Measurements from ENCODE around the gene CFDP1. TPM values are rescaled to one million over a fixed set of nuclear protein-coding genes. Genes with fewer than 3 reads are reported as not detected.

The CFDP1 gene
- polyA plus RNA-seq, 3 donors, result 12.9 to 23.2 (median 19.0) TPM

DNA sequence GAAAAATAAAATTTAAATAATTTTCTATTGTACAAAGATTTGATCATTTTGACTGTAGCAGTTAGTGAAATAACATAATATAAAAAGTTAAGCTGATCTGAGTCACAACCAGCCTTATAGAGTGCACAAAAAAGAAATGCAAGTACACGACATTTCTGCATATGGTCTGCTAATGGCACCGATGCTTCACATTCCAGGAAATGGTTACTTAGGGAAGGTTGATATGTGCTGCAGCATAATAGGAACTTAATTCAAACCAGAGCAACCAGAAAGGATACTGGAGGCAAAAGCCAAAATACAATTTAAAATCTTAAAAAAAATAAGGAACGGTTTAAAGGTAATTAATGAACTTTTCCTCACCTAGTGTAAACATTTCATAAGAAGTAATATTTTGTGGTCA is 10.0 kb upstream of the CFDP1 start:
- Histone ChIP-seq H3K4me2 (replicated peaks; ENCODE audit: extremely low read depth, low read length, poor library complexity, severe bottlenecking) (no peak overlapping the region), H3K27ac (ENCODE audit: low read depth in 1 of 2, low read length in 2 of 2) (no peak overlapping the region), H3K79me2 (ENCODE audit: insufficient read depth, low read length) (peaks cover 3% of the 10 kb centered on the region), H2AFZ (ENCODE audit: insufficient read depth, low read depth, low read length, poor library complexity, severe bottlenecking) (no peak overlapping the region), H3K27me3 (ENCODE audit: control insufficient read depth in 2 of 2, insufficient read depth in 2 of 2, low read length in 2 of 2) (no peaks in the 10 kb centered on the region), H3K9ac (ENCODE audit: insufficient read depth, low read length, poor library complexity, severe bottlenecking) (no peak overlapping the region), H3K4me3 (replicated peaks in 1 of 3; ENCODE audit: low read depth in 2 of 3, low read length in 3 of 3) (no peak overlapping the region), H3K9me3 (replicated peaks in 1 of 2; ENCODE audit: control insufficient read depth in 1 of 2, insufficient read depth in 1 of 2, low read length in 2 of 2) (no peaks in the 10 kb centered on the region), H3K4me1 (ENCODE audit: control insufficient read depth in 1 of 2, insufficient read depth in 2 of 2, low read length in 2 of 2) (no peaks in the 10 kb centered on the region), H3K36me3 (replicated peaks in 1 of 2; ENCODE audit: control insufficient read depth in 1 of 2, insufficient read depth in 2 of 2, low read length in 2 of 2) (peaks cover 3 to 25% of the 10 kb centered on the region in 2 donors), H4K20me1 (ENCODE audit: insufficient read depth, low read length) (peaks cover 10% of the 10 kb centered on the region)
- DNase-seq, result no peak
- no peaks in the 10 kb centered on the region for H3K4me1 Mint-ChIP-seq
- TF ChIP-seq, protein P1, sequence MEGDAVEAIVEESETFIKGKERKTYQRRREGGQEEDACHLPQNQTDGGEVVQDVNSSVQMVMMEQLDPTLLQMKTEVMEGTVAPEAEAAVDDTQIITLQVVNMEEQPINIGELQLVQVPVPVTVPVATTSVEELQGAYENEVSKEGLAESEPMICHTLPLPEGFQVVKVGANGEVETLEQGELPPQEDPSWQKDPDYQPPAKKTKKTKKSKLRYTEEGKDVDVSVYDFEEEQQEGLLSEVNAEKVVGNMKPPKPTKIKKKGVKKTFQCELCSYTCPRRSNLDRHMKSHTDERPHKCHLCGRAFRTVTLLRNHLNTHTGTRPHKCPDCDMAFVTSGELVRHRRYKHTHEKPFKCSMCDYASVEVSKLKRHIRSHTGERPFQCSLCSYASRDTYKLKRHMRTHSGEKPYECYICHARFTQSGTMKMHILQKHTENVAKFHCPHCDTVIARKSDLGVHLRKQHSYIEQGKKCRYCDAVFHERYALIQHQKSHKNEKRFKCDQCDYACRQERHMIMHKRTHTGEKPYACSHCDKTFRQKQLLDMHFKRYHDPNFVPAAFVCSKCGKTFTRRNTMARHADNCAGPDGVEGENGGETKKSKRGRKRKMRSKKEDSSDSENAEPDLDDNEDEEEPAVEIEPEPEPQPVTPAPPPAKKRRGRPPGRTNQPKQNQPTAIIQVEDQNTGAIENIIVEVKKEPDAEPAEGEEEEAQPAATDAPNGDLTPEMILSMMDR (IDR thresholded peaks at IDR 0.05), result no peak
- H3K9me3 Mint-ChIP-seq, result peaks cover 0 to 3% (median 0%) of the 10 kb centered on the region in 7 donors
- peaks cover 19 to 36% of the 10 kb centered on the region in 2 donors for H3K36me3 Mint-ChIP-seq
- intact Hi-C loops (cut with micrococcal nuclease), result no loop called here
- no peak overlapping the region for H3K4me3 Mint-ChIP-seq
- peaks cover 0 to 2% (median 0%) of the 10 kb centered on the region in 3 donors for H3K27me3 Mint-ChIP-seq (ENCODE audit: low read depth in 3 of 3)
- 60% methylated on average over 1 of the region's 3 CpGs for WGBS (ENCODE audit: insufficient coverage)
- no peak overlapping the region for H3K27ac Mint-ChIP-seq

DNA sequence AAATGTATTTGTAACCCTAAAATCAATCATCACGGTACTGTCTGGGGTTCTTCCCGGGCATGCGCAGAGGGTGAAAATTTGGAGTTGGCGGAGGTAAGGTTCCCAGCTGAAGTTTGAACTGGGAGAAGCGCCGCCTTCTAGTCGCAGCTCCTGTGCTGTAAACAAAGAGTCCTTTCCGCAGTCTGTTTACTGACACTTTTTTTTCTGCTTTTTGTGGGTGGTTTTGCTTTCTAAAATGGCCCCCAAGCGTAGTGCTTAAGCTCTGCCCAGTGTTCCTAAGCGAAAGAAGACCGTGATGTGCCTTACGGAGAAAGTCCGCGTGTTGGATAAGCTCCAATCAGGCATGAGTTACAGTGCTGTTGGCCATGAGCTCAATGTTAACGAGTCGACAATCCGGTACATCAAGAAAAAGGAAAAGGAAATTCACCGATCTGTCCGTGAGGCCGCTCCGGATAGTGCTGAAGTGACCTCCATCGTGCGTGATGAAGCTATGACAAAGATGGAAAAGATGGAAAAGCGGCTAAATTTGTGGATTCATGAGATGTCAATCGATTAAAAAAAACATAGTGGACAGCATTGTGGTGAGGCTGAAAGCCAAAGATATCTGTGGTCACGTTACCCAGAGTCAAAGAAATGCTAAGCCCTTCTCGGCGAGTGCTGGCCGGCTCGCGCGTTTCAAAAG is 570 bp upstream of the CFDP1 start:
- Histone ChIP-seq H2AFZ (ENCODE audit: insufficient read depth, low read depth, low read length, poor library complexity, severe bottlenecking) (peak overlapping the region; percentile 92), H3K36me3 (replicated peaks in 1 of 2; ENCODE audit: control insufficient read depth in 1 of 2, insufficient read depth in 2 of 2, low read length in 2 of 2) (no peaks in the 10 kb centered on the region), H3K9me3 (replicated peaks in 1 of 2; ENCODE audit: control insufficient read depth in 1 of 2, insufficient read depth in 1 of 2, low read length in 2 of 2) (no peaks in the 10 kb centered on the region), H4K20me1 (ENCODE audit: insufficient read depth, low read length) (no peaks in the 10 kb centered on the region), H3K4me3 (replicated peaks in 1 of 3; ENCODE audit: low read depth in 2 of 3, low read length in 3 of 3) (peak overlapping the region; percentile 74 to 91 (median 83)), H3K27me3 (ENCODE audit: control insufficient read depth in 2 of 2, insufficient read depth in 2 of 2, low read length in 2 of 2) (no peaks in the 10 kb centered on the region), H3K4me2 (replicated peaks; ENCODE audit: extremely low read depth, low read length, poor library complexity, severe bottlenecking) (peak overlapping the region; percentile 85), H3K4me1 (ENCODE audit: control insufficient read depth in 1 of 2, insufficient read depth in 2 of 2, low read length in 2 of 2) (peaks cover 16 to 26% of the 10 kb centered on the region in 2 donors), H3K27ac (ENCODE audit: low read depth in 1 of 2, low read length in 2 of 2) (peak overlapping the region; percentile 96 to 99), H3K79me2 (ENCODE audit: insufficient read depth, low read length) (peaks cover 23% of the 10 kb centered on the region), H3K9ac (ENCODE audit: insufficient read depth, low read length, poor library complexity, severe bottlenecking) (peak overlapping the region; percentile 96)
- H3K27me3 Mint-ChIP-seq (ENCODE audit: low read depth in 3 of 3), result peaks cover 0 to 10% (median 3%) of the 10 kb centered on the region in 3 donors
- peaks cover 3 to 10% of the 10 kb centered on the region in 2 donors for H3K36me3 Mint-ChIP-seq
- WGBS (ENCODE audit: insufficient coverage), result 7% methylated on average over 30 of the region's 32 CpGs
- peak overlapping the region; percentile 95 to 100 (median 99) for H3K27ac Mint-ChIP-seq
- H3K4me3 Mint-ChIP-seq, result peak overlapping the region; percentile 76 to 99
- H3K9me3 Mint-ChIP-seq, result peaks cover 0 to 4% (median 0%) of the 10 kb centered on the region in 7 donors
- TF ChIP-seq, protein P1 (IDR thresholded peaks at IDR 0.05), result no peak
- peak; percentile 89 to 93 (median 89) for DNase-seq
- peaks cover 28% of the 10 kb centered on the region for H3K4me1 Mint-ChIP-seq
- intact Hi-C loops (cut with micrococcal nuclease), result loop anchor here (1.0 to 10.0 kb wide), 6 partner anchors 29 to 191 kb away; partner anchors contain the start of genes ADAT1 (in 2 of the 2), GABARAPL2 (in 2 of the 2) and TMEM170A (in 1 of the 2)

Measured in CD14-positive monocyte (primary cell).